Retinal pigment epithelial cell (primary cell): ENCODE data around the gene CKS1B.
"Not testable (repeated sequence)": the region's sequence is repeated elsewhere in the genome, so short reads cannot be mapped to it uniquely, and the experiment has no call there.

Experiments used
- DNase-seq: peaks from one replicate; pipeline ENCODE4 v3.0.0-alpha.2; 2010; ENCODE audit warnings: low read depth
- H3K4me3 ChIP-seq: 2 replicates; pipeline ENCODE4 v1.5.1; 2011; ENCODE audit warnings: mild to moderate bottlenecking, low read length, control low read depth, moderate library complexity
- TF ChIP-seq, protein P1 (sequence below): conservative IDR thresholded peaks from 2 replicates; pipeline ENCODE4 v1.5.1; 2011; ENCODE audit warnings: low read depth, low read length, control low read depth, inconsistent platforms

Gene CKS1B

DNA sequence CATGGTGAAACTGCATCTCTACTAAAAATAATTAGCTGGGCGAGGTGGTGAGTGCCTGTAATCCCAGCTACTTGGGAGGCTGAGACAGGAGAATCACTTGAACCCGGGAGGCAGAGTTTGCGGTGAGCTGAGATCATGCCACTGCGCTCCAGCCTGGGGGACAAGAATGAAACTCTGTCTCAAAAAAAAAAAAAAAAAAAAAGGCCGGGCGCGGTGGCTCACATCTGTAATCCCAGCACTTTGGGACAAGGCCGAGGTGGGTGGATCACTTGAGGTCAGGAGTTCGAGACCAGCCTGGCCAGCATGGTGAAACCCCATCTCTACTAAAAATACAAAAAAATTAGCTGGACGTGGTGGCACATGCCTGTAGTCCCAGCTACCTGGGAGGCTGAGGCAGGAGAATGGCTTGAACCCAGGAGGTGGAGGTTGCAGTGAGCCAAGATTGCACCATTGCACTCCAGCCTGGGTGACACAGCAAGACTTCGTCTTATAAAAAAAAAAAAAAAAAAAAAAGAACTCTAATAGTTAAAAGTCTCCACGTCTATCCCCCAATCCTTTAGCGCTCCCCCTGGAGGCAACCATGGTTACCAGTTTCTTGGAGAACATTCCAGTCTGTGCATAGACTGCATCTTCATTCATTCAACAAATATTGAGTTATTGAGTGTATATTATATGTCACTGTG, 21.0 kb downstream of the CKS1B start:
- not testable (repeated sequence) for DNase-seq, H3K4me3 ChIP-seq
- TF ChIP-seq, protein P1, sequence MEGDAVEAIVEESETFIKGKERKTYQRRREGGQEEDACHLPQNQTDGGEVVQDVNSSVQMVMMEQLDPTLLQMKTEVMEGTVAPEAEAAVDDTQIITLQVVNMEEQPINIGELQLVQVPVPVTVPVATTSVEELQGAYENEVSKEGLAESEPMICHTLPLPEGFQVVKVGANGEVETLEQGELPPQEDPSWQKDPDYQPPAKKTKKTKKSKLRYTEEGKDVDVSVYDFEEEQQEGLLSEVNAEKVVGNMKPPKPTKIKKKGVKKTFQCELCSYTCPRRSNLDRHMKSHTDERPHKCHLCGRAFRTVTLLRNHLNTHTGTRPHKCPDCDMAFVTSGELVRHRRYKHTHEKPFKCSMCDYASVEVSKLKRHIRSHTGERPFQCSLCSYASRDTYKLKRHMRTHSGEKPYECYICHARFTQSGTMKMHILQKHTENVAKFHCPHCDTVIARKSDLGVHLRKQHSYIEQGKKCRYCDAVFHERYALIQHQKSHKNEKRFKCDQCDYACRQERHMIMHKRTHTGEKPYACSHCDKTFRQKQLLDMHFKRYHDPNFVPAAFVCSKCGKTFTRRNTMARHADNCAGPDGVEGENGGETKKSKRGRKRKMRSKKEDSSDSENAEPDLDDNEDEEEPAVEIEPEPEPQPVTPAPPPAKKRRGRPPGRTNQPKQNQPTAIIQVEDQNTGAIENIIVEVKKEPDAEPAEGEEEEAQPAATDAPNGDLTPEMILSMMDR = peak; percentile 60

- H3K4me3 ChIP-seq = no peak overlapping the region
- no peak for DNase-seq
- TF ChIP-seq, protein P1 = no peak
Measured at GRCh38 chr1:154996966-154997701, 22.7 kb downstream of the CKS1B start.

DNA sequence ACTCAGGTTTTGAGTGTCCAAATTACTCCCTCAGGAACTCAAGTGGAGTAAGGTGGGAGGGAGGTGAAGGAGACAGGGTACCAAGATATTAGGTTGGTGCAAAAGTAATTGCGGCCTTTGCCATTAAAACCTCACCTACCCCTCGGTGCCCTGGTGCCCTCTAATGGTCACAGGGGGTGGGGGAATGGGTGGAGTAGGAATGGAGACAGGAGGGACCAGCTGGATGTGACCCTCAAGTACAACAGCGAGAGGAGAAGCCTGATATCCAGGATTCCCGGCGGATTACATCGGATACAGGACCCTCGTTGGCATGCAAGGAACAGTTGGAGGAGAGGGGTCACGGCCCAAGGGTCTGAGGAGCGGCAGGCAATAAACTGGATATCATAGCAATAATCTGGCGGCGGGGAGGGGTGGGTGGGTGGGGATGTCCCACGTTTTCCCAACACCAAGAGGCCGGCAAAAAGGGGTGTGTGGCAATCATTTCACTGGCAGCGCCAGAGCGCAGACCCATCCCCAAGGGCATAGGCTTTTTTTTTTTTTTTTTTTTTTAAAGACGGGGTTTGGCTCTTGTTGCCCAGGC, 23.8 kb downstream of the CKS1B start:
- TF ChIP-seq, protein P1 = peak; percentile 15
- no peak for DNase-seq

GRCh38 chr1:154998818-154999570, 24.5 kb downstream of the CKS1B start:
- no peak for DNase-seq
- peak overlapping the region; percentile 35 for H3K4me3 ChIP-seq
- TF ChIP-seq, protein P1 = peak; percentile 97

More for the DNA sequence above, 23.8 kb downstream of the CKS1B start:
- H3K4me3 ChIP-seq = no peak overlapping the region

DNA sequence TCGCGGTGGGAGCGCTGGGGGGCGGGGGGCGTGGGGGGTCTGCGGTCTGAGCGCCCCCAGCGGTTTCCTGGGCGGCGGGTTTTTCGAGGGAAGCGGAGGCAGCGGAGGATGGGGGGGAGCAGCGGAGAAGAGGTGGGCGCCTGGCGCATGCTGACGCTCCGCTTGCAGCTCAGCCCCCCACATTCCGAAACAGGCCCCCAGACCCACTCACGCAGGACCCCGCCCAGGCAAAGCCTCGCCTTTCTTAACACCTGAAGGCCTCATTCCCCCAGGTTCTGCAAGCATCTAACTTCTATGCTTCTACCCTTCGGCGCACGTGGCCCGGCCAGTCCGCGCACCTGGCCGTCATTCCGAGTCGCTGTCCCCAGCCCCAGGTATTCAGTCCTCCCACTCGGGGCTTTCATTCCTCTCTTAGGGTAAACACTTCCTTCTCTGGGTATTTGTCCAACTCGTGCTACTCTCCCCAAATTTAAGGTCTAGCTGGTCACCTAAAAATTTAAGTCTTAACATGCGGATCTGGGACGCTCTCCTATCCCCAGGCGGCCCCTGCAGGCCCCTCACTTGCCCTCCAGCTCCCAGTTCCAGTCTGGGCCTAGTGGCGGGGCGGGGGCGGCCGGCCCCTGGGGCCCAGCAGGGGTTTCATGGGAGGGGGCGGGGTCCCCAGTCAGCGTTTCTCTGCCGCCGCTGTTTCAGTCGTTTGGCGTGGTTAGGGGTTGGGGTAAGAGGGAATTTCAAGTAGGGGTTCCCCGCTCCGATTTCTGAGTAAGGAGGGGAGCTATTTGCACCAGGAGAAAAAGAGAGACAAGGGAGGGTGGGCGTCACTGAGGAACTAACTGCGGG, 25.3 kb downstream of the CKS1B start:
- DNase-seq = no peak
- H3K4me3 ChIP-seq = peak overlapping the region; percentile 90

GRCh38 chr1:155000411-155000725, 25.9 kb downstream of the CKS1B start:
- peak overlapping the region; percentile 90 for H3K4me3 ChIP-seq
- no peak for DNase-seq
- TF ChIP-seq, protein P1 = no peak

More for the DNA sequence above, 25.3 kb downstream of the CKS1B start:
- TF ChIP-seq, protein P1 = no peak
